Keratinocyte (primary cell): Measurements from ENCODE around the gene FOXE3. TPM values are rescaled to one million over a fixed set of nuclear protein-coding genes. Genes with fewer than 3 reads are reported as not detected.

ENCODE experiments used
- DNase-seq: peaks from one replicate; pipeline ENCODE4 v3.0.0-alpha.2; 2011; ENCODE audit warnings: low read depth, missing footprints, low spot score
- FAIRE-seq: peaks from 2 replicates; lab custom pipeline; 2011; peaks lifted over from hg19 to GRCh38; lab: Jason Lieb, UNC
- H2AFZ ChIP-seq: 2 replicates; pipeline ENCODE4 v1.6.0; 2012; ENCODE audit warnings: low read length, control low read depth, inconsistent platforms; ENCODE audit not compliant: control insufficient read depth
- H3K27ac ChIP-seq: 2 replicates; pipeline ENCODE4 v1.5.1; 2011; ENCODE audit warnings: low read length; ENCODE audit not compliant: control insufficient read depth, insufficient read depth
- H3K27me3 ChIP-seq: 3 replicates; pipeline ENCODE4 v1.6.0; 2011; ENCODE audit warnings: low read length; ENCODE audit not compliant: control insufficient read depth, insufficient read depth; ENCODE audit errors: extremely low read depth
- H3K36me3 ChIP-seq, 2 experiments: 2 replicates in 1 of 2; 3 replicates in 1 of 2; pipeline ENCODE4 v1.5.1; 2011; ENCODE audit warnings: low read length in 2 of 2, mild to moderate bottlenecking in 1 of 2; ENCODE audit not compliant: control insufficient read depth in 2 of 2, insufficient read depth in 2 of 2; ENCODE audit errors: extremely low read depth in 1 of 2
- H3K4me1 ChIP-seq: 3 replicates; pipeline ENCODE4 v1.5.1; 2011; ENCODE audit warnings: low read length; ENCODE audit not compliant: control insufficient read depth, insufficient read depth; ENCODE audit errors: extremely low read depth
- H3K4me2 ChIP-seq: 3 replicates; pipeline ENCODE4 v1.6.0; 2011; ENCODE audit warnings: low read depth, low read length; ENCODE audit not compliant: control insufficient read depth, insufficient read depth; ENCODE audit errors: extremely low read depth
- H3K4me3 ChIP-seq, 3 experiments: fragments of 200-600 bp in 1 of 3; sonication (generic) in 1 of 3; 2 replicates in 2 of 3; 3 replicates in 1 of 3; pipeline ENCODE4 v1.5.1; 2011 to 2016; ENCODE audit warnings: low read length in 3 of 3, mild to moderate bottlenecking in 3 of 3, control low read depth in 2 of 3, inconsistent platforms in 1 of 3, low read depth in 1 of 3, mixed read lengths in 1 of 3, mixed run types in 1 of 3, moderate library complexity in 1 of 3; ENCODE audit not compliant: control insufficient read depth in 2 of 3, insufficient read depth in 2 of 3; ENCODE audit errors: extremely low read depth in 1 of 3
- H3K79me2 ChIP-seq: 2 replicates; pipeline ENCODE4 v1.6.0; 2012; ENCODE audit warnings: low read length; ENCODE audit not compliant: control insufficient read depth, insufficient read depth
- H3K9ac ChIP-seq: 3 replicates; pipeline ENCODE4 v1.6.0; 2011; ENCODE audit warnings: low read length; ENCODE audit not compliant: control insufficient read depth, insufficient read depth; ENCODE audit errors: extremely low read depth
- H3K9me1 ChIP-seq: 3 replicates; pipeline ENCODE4 v1.6.0; 2011; ENCODE audit warnings: low read length; ENCODE audit not compliant: control insufficient read depth, insufficient read depth; ENCODE audit errors: extremely low read depth
- H3K9me3 ChIP-seq: 2 replicates; pipeline ENCODE4 v1.5.1; 2012; ENCODE audit warnings: low read depth, low read length; ENCODE audit not compliant: control insufficient read depth
- H4K20me1 ChIP-seq: 3 replicates; pipeline ENCODE4 v1.6.0; 2011; ENCODE audit warnings: low read length; ENCODE audit not compliant: control insufficient read depth, insufficient read depth; ENCODE audit errors: extremely low read depth
- CTCF ChIP-seq, 3 experiments: IDR thresholded peaks in 1 of 3; conservative IDR thresholded peaks in 1 of 3; optimal IDR thresholded peaks in 1 of 3; 2 replicates in 2 of 3; 3 replicates in 1 of 3; pipeline versions ENCODE3 to v1.5.1; 2011; ENCODE audit warnings: low read length in 3 of 3, mild to moderate bottlenecking in 3 of 3, moderate library complexity in 2 of 3, control low read depth in 1 of 3, inconsistent platforms in 1 of 3; ENCODE audit not compliant: insufficient read depth in 2 of 3; ENCODE audit errors: extremely low read depth in 1 of 3
- EZH2 ChIP-seq: IDR thresholded peaks from one replicate; pipeline ENCODE4 v1.6.1; 2012; ENCODE audit warnings: inconsistent platforms, mild to moderate bottlenecking, low read length, moderate library complexity
- dilution Hi-C: fragments of 300-500 bp; cut with MboI; formaldehyde crosslinking; loops from one replicate; pipeline ENCODE4 v1.7.0; 2020; ENCODE audit warnings: low sequenced_read_pairs; ENCODE audit not compliant: extremely low pct_ligation_motif_present
- polyA minus RNA-seq, 3 experiments: library from RNA; depleted of rRNA, polyadenylated mRNA; stranded (reverse); fragments of >200 nt; gene quantifications; 1 replicate in 1 of 3; 2 replicates in 1 of 3; 3 replicates in 1 of 3; pipeline ENCODE4 v1.2.3, GENCODE V29; 2011
- polyA plus RNA-seq, 5 experiments: library from polyadenylated mRNA; depleted of rRNA in 3 of 5; stranded (reverse) in 3 of 5; stranded (forward) in 1 of 5; unstranded in 1 of 5; fragments of >200 nt; gene quantifications; 1 replicate in 1 of 5; 2 replicates in 3 of 5; 3 replicates in 1 of 5; pipeline versions ENCODE4 v1.2.1 to v1.2.3, GENCODE V29; 2011 to 2012; ENCODE audit warnings: missing spikeins in 2 of 5, low read depth in 1 of 5, low replicate concordance in 1 of 5

Gene FOXE3
- polyA plus RNA-seq: 0.03 TPM in 1 of 3 replicates, not detected in the others
- not detected for polyA plus RNA-seq (2011; ENCODE audit: low read depth)
- polyA plus RNA-seq (2011; cell fraction: cytosol; rRNA removed): not detected in 2 replicates
- not detected in 2 replicates for polyA plus RNA-seq (2011; cell fraction: nucleus; rRNA removed)
- 0.10 TPM in 1 of 2 replicates, not detected in the other for polyA plus RNA-seq (2012; ENCODE audit: low replicate concordance)
- not detected in 3 replicates for polyA minus RNA-seq
- polyA minus RNA-seq (2011; cell fraction: cytosol; rRNA and poly(A)+ RNA removed): not detected
- not detected in 2 replicates for polyA minus RNA-seq (2011; cell fraction: nucleus; rRNA and poly(A)+ RNA removed)

GRCh38 chr1:47415728-47416318 lies at the start of gene FOXE3:
TSS of gene FOXE3 (plus strand) at chr1:47416285. CDS start at chr1:47416316, 31 bp downstream.
- DNase-seq (no peak), FAIRE-seq (no peak)
- Histone ChIP-seq H3K4me3 (peak within 1 kb of the TSS in 1 of 3 experiments; percentile 15), H3K9me3 (no peaks in the 10 kb centered on the region), H3K79me2 (no peaks in the 10 kb centered on the region), H3K9me1 (no peaks in the 10 kb centered on the region), H3K4me2 (peak within 1 kb of the TSS; percentile 60), H3K36me3 (no peaks in the 10 kb centered on the region), H2AFZ (peak within 1 kb of the TSS; percentile 78), H3K27ac (no peak within 1 kb of the TSS), H3K27me3 (peaks cover 51% of the 10 kb centered on the region), H3K4me1 (no peaks in the 10 kb centered on the region), H3K9ac (no peak within 1 kb of the TSS), H4K20me1 (no peaks in the 10 kb centered on the region)
- dilution Hi-C loops: no loop called here
- no peak for TF ChIP-seq CTCF (optimal IDR thresholded peaks at IDR 0.05 in 1 of 3, IDR thresholded peaks at IDR 0.05 in 1 of 3, conservative IDR thresholded peaks at IDR 0.05 in 1 of 3; ENCODE audit: extremely low read depth in 1 of 3, insufficient read depth in 2 of 3, low read length in 3 of 3)
- TF ChIP-seq EZH2: peak; percentile 62

GRCh38 chr1:47367651-47368050 lies 48.4 kb upstream of the FOXE3 start:
- no peak overlapping the region for H3K9ac ChIP-seq
- no peaks in the 10 kb centered on the region for H3K9me3 ChIP-seq
- no peak overlapping the region for H2AFZ ChIP-seq
- no peak for DNase-seq
- TF ChIP-seq EZH2 (no peak), CTCF (optimal IDR thresholded peaks at IDR 0.05 in 1 of 3, IDR thresholded peaks at IDR 0.05 in 1 of 3, conservative IDR thresholded peaks at IDR 0.05 in 1 of 3; ENCODE audit: extremely low read depth in 1 of 3, insufficient read depth in 2 of 3, low read length in 3 of 3) (no peak)
- FAIRE-seq: no peak
- H3K4me3 ChIP-seq: no peak overlapping the region
- H3K4me2 ChIP-seq: no peak overlapping the region
- H3K36me3 ChIP-seq: peaks cover 0 to 9% of the 10 kb centered on the region in 2 experiments
- H3K27ac ChIP-seq: no peak overlapping the region
- no peaks in the 10 kb centered on the region for H3K27me3 ChIP-seq
- H4K20me1 ChIP-seq: no peaks in the 10 kb centered on the region
- H3K4me1 ChIP-seq: no peaks in the 10 kb centered on the region
- dilution Hi-C loops: no loop called here
- no peaks in the 10 kb centered on the region for H3K9me1 ChIP-seq
- peaks cover 9% of the 10 kb centered on the region for H3K79me2 ChIP-seq
